Sigmoid colon (tissue), 7 donors: ENCODE measurements around the gene GPD1. TPM values are rescaled to one million over a fixed set of nuclear protein-coding genes. Genes with fewer than 3 reads are reported as not detected.

Experiments
- DNase-seq: peaks from one replicate; pipeline ENCODE4 v3.0.0-alpha.2; 2019
- H3K27ac ChIP-seq, 4 donors: fragments of 200-600 bp; sonication (generic); one replicate each; pipeline ENCODE4 v1.5.1; 2016 to 2019; ENCODE audit warnings: mild to moderate bottlenecking in 1 of 4
- H3K27me3 ChIP-seq, 3 donors: fragments of 200-600 bp; sonication (generic); one replicate each; pipeline ENCODE4 v1.5.1; 2019; ENCODE audit warnings: mild to moderate bottlenecking in 1 of 3
- H3K36me3 ChIP-seq, 4 donors: fragments of 200-600 bp; sonication (generic); one replicate each; pipeline ENCODE4 v1.5.1; 2016 to 2019
- H3K4me1 ChIP-seq, 4 donors: fragments of 200-600 bp; sonication (generic); one replicate each; pipeline ENCODE4 v1.5.1; 2017 to 2019
- H3K4me3 ChIP-seq, 4 donors: fragments of 200-600 bp; sonication (generic); one replicate each; pipeline ENCODE4 v1.5.1; 2017 to 2019; ENCODE audit warnings: mild to moderate bottlenecking in 2 of 4, moderate library complexity in 1 of 4
- H3K9me3 ChIP-seq, 4 donors: fragments of 200-600 bp in 3 of 4; sonication (generic) in 3 of 4; one replicate each; pipeline versions ENCODE4 v1.5.1 to v1.6.1; 2013 to 2019
- EP300 ChIP-seq, 4 donors: sonication (generic); formaldehyde crosslinking; IDR thresholded peaks; one replicate each; pipeline ENCODE4 v1.6.1; 2017; ENCODE audit warnings: antibody characterized with exemption in 4 of 4
- POLR2A ChIP-seq, 2 donors: fragments of 450-650 bp; IDR thresholded peaks; one replicate each; pipeline ENCODE4 v1.6.1; 2016; ENCODE audit warnings: antibody characterized with exemption in 2 of 2, mild to moderate bottlenecking in 2 of 2, moderate library complexity in 2 of 2
- POLR2AphosphoS5 ChIP-seq, 4 donors: sonication (generic); formaldehyde crosslinking; IDR thresholded peaks; one replicate each; pipeline ENCODE4 v1.6.1; 2017; ENCODE audit warnings: antibody characterized with exemption in 4 of 4
- WGBS, 2 donors: extraction: QIAGEN DNeasy Blood & Tissue Kit; methylation state at CpG; one replicate each; pipeline ENCODE4 v1.1.7; 2013; 5-methylcytosine and 5-hydroxymethylcytosine counted together
- intact Hi-C: fragments of 100-400 bp; cut with DNase I; formaldehyde crosslinking; loops from one replicate; pipeline ENCODE4 v1.15.1; 2023
- polyA plus RNA-seq, 3 donors: library from polyadenylated mRNA; stranded (reverse); fragments of 200-250 nt; gene quantifications; one replicate each; pipeline ENCODE4 v1.2.3, GENCODE V29; 2013
- total RNA-seq, 4 donors: library from RNA; depleted of rRNA; stranded (reverse); fragments of >200 nt; gene quantifications; one replicate each; pipeline ENCODE4 v1.1.0, GENCODE V29; 2016
- TF ChIP-seq, protein P1 (sequence below), 4 experiments: fragments of 450-650 bp in 3 of 4; fragments of 200-600 bp in 1 of 4; IDR thresholded peaks; one replicate each; pipeline ENCODE4 v1.5.1; 2016 to 2019; ENCODE audit warnings: antibody characterized with exemption in 4 of 4, mild to moderate bottlenecking in 3 of 4, moderate library complexity in 2 of 4
- donor health status: healthy with polysubstance abuse.
- donor health status: Bipolar disorder and iron deficiency.
- donor health status: healthy.

The GPD1 gene
- total and polyA plus RNA-seq, 7 donors: 0.55 to 59.6 (median 3.0) TPM

DNA sequence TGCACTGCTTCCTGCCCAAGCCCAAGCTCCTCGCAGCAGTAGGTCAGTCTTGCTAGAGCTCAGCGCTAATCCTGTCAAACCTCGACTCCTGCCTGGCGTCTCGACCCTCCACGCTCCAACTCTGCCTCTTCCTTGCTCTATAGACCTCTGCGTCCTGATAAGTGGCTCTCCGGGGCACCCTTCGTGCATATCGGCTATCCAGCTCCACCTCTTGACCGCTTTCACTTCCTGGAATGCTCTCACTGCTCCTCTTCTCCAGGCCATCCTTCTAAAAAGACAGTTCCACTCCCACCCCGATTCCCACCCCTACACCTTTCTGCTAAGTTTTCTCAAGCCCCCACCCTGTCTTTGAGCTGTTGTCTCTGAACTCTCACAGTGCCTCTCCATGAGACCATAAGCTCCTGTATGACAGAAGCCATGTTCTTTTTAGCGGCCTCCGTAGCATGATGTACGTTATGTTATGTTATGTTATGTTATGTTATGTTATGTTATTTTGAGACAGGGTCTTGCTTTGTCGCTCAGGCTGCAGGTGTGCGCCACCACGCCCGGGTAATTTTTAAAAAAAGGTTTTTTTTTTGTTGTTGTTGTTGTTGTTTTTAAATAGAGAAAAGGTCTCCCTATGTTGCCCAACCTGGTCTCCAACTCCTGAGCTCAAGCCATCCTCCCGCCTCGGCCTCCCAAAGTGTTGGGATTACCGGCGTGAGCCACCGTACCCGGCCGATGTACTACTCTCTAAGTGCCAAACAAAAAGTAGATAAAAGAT, 8.8 kb downstream of the GPD1 start:
- Histone ChIP-seq H3K4me1 (peaks cover 0 to 51% (median 40%) of the 10 kb centered on the region in 4 donors), H3K36me3 (peaks cover 0 to 8% (median 0%) of the 10 kb centered on the region in 4 donors), H3K27me3 (no peaks in the 10 kb centered on the region), H3K9me3 (no peaks in the 10 kb centered on the region), H3K27ac (peak overlapping the region; percentile 95 to 99 (median 98)), H3K4me3 (peak overlapping the region; percentile 70 to 99 (median 86))
- DNase-seq: no peak
- TF ChIP-seq POLR2A (IDR thresholded peaks at IDR 0.05) (peak in 1 of 2 donors; percentile 20), POLR2AphosphoS5 (IDR thresholded peaks at IDR 0.05) (no peak)
- intact Hi-C loops: no loop called here
- 5 to 19% methylated on average over 26 of the region's 26 CpGs for WGBS, 2 donors

DNA sequence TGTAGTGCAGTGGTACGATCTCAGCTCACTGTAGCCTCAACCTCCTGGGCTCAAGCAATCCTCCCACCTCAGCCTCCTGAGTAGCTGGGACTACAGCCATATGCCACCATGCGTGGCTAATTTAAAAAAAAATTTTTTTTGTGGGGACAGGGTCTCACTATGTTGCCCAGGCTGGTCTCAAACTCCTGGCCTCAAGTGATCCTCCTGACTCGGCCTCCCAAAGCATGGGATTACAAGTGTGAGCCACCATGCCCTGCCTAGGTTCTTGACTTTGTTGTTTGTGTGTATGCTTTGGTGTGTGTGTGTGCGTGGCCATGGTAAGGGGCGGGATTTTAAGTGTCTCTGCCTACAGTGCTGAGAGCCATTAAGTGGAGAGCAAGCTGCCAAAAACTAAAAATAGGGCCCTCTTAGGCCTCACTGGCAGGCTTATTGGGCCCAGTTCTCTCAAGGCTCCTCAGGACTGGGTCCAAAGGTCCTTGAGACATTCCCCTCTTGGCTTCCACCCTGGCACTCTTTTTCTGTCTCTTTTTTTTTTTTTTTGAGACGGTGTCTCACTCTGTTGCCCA, 13.3 kb downstream of the GPD1 start:
- H3K36me3 ChIP-seq: peaks cover 0 to 29% (median 16%) of the 10 kb centered on the region in 4 donors
- WGBS, 2 donors: 86 to 87% methylated on average over 6 of the region's 6 CpGs
- peaks cover 0 to 41% (median 30%) of the 10 kb centered on the region in 4 donors for H3K4me1 ChIP-seq
- TF ChIP-seq, protein P1, sequence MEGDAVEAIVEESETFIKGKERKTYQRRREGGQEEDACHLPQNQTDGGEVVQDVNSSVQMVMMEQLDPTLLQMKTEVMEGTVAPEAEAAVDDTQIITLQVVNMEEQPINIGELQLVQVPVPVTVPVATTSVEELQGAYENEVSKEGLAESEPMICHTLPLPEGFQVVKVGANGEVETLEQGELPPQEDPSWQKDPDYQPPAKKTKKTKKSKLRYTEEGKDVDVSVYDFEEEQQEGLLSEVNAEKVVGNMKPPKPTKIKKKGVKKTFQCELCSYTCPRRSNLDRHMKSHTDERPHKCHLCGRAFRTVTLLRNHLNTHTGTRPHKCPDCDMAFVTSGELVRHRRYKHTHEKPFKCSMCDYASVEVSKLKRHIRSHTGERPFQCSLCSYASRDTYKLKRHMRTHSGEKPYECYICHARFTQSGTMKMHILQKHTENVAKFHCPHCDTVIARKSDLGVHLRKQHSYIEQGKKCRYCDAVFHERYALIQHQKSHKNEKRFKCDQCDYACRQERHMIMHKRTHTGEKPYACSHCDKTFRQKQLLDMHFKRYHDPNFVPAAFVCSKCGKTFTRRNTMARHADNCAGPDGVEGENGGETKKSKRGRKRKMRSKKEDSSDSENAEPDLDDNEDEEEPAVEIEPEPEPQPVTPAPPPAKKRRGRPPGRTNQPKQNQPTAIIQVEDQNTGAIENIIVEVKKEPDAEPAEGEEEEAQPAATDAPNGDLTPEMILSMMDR (IDR thresholded peaks at IDR 0.05): no peak
- peak overlapping the region; percentile 34 to 61 (median 42) for H3K27ac ChIP-seq
- no peaks in the 10 kb centered on the region for H3K9me3 ChIP-seq
- H3K27me3 ChIP-seq: no peaks in the 10 kb centered on the region
- peak; percentile 49 for DNase-seq
- intact Hi-C loops: no loop called here
- H3K4me3 ChIP-seq: no peak overlapping the region

DNA sequence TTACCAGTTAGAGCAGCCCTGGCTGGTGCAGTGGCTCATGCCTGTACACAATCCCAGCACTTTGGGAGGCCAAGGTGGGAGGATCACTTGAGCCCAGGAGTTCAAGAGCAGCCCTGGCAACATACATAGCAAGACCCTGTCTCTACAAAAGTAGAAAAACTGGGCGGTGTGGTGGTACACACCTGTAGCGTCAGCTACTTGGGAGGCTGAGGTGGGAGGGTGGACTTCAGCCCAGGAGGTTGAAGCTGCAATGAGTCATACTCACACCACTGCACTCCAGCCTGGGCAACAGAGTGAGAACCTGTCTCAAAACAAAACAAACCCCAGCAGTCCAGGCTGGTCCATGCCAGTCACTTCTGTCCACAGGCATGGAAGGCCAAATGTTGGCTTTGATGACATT, 15.6 kb downstream of the GPD1 start:
- Histone ChIP-seq H3K9me3 (no peaks in the 10 kb centered on the region), H3K4me3 (no peak overlapping the region), H3K4me1 (peaks cover 0 to 24% (median 13%) of the 10 kb centered on the region in 4 donors), H3K27me3 (no peaks in the 10 kb centered on the region), H3K36me3 (peaks cover 0 to 51% (median 20%) of the 10 kb centered on the region in 4 donors), H3K27ac (no peak overlapping the region)
- no peak for TF ChIP-seq POLR2A (IDR thresholded peaks at IDR 0.05)
- intact Hi-C loops: no loop called here
- whole genome bisulfite sequencing, 2 donors: 94 to 100% methylated on average over 2 of the region's 2 CpGs
- peak; percentile 46 for DNase-seq

DNA sequence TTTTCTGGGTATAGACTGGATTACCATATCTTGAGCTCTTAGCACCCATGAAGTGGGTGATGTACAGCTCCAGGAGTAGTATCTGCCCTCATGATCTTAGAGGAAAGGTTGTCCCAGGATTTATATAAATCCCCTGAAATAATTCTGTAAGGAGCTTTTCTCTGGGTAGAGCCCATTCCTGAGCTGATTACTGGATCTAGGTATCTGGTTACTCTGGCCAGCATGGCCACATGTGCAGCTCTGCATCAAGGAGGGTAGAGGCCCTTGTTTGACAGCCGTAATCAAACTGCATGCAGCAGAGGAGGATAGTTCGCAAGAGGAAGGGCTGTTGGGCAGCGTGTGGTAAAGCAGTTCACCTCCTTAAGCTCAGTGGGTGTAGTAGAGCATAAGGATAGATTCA, 16.7 kb downstream of the GPD1 start:
- no peaks in the 10 kb centered on the region for H3K9me3 ChIP-seq
- no peak overlapping the region for H3K4me3 ChIP-seq
- WGBS, 2 donors: 78 to 91% methylated on average over 3 of the region's 3 CpGs
- H3K27ac ChIP-seq: no peak overlapping the region
- no peak for DNase-seq
- no peaks in the 10 kb centered on the region for H3K27me3 ChIP-seq
- peaks cover 0 to 23% (median 12%) of the 10 kb centered on the region in 4 donors for H3K4me1 ChIP-seq
- H3K36me3 ChIP-seq: peaks cover 0 to 62% (median 20%) of the 10 kb centered on the region in 4 donors
- intact Hi-C loops: no loop called here
- TF ChIP-seq, protein P1 (IDR thresholded peaks at IDR 0.05): no peak

DNA sequence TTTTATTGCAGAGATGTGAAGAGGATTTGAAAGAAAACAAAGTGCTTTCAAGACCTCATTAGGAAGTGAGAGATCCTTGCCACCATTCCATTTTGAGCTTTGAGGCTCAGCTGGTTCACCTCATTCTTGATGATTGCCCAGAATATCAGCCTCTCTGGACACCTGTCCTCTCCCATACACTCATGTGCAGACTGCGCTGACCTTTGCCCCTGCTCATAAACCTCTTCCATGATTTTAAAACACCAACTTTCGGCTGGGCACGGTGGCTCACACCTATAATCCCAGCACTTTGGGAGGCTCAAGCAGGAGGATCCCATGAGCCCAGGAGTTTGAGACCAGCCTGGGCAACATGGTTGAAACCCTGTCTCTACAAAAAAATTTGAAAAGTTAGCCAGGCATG, 17.1 kb downstream of the GPD1 start:
- intact Hi-C loops: no loop called here
- peak; percentile 37 for DNase-seq
- no peak overlapping the region for H3K4me3 ChIP-seq
- peaks cover 0 to 67% (median 18%) of the 10 kb centered on the region in 4 donors for H3K36me3 ChIP-seq
- WGBS, 2 donors: 35 to 85% methylated on average over 3 of the region's 3 CpGs
- no peaks in the 10 kb centered on the region for H3K27me3 ChIP-seq
- H3K9me3 ChIP-seq: no peaks in the 10 kb centered on the region
- TF ChIP-seq POLR2AphosphoS5 (IDR thresholded peaks at IDR 0.05) (no peak), POLR2A (IDR thresholded peaks at IDR 0.05) (no peak), EP300 (IDR thresholded peaks at IDR 0.05) (no peak)
- TF ChIP-seq, protein P1 (IDR thresholded peaks at IDR 0.05): no peak
- peaks cover 0 to 23% (median 12%) of the 10 kb centered on the region in 4 donors for H3K4me1 ChIP-seq
- H3K27ac ChIP-seq: no peak overlapping the region
